ENCODE measurements around the gene AMOTL2. TPM values are rescaled to one million over a fixed set of nuclear protein-coding genes. Genes with fewer than 3 reads are reported as not detected.

The AMOTL2 gene
- total RNA-seq, 1 donor = 0.10 TPM

- no peak overlapping the region for H3K4me3 ChIP-seq (ENCODE audit: low read length)
- H3K27me3 ChIP-seq (ENCODE audit: insufficient read depth, low read length) = peaks cover 30% of the 10 kb centered on the region
- H3K4me1 ChIP-seq (ENCODE audit: insufficient read depth, low read length) = peaks cover 4% of the 10 kb centered on the region
- H3K9me3 ChIP-seq (ENCODE audit: low read depth, low read length) = no peaks in the 10 kb centered on the region
These were observed 58.8 kb downstream of the AMOTL2 start for GRCh38 chr3:134315286-134316106.

GRCh38 chr3:134314588-134315285, 59.5 kb downstream of the AMOTL2 start:
- Histone ChIP-seq H3K4me3 (ENCODE audit: low read length) (no peak overlapping the region), H3K9me3 (ENCODE audit: low read depth, low read length) (no peaks in the 10 kb centered on the region), H3K27me3 (ENCODE audit: insufficient read depth, low read length) (peaks cover 30% of the 10 kb centered on the region), H3K4me1 (ENCODE audit: insufficient read depth, low read length) (peaks cover 4% of the 10 kb centered on the region)

- Histone ChIP-seq H3K4me1 (ENCODE audit: insufficient read depth, low read length) (peaks cover 4% of the 10 kb centered on the region), H3K9me3 (ENCODE audit: low read depth, low read length) (no peaks in the 10 kb centered on the region), H3K27me3 (ENCODE audit: insufficient read depth, low read length) (peaks cover 30% of the 10 kb centered on the region), H3K4me3 (ENCODE audit: low read length) (no peak overlapping the region)
These were observed 60.2 kb downstream of the AMOTL2 start for GRCh38 chr3:134313847-134314587.

GRCh38 chr3:134312873-134313846, 61.1 kb downstream of the AMOTL2 start:
- Histone ChIP-seq H3K4me3 (ENCODE audit: low read length) (no peak overlapping the region), H3K27me3 (ENCODE audit: insufficient read depth, low read length) (peaks cover 30% of the 10 kb centered on the region), H3K4me1 (ENCODE audit: insufficient read depth, low read length) (peaks cover 4% of the 10 kb centered on the region), H3K9me3 (ENCODE audit: low read depth, low read length) (no peaks in the 10 kb centered on the region)

GRCh38 chr3:134312072-134312872, 62.0 kb downstream of the AMOTL2 start:
- Histone ChIP-seq H3K27me3 (ENCODE audit: insufficient read depth, low read length) (peaks cover 33% of the 10 kb centered on the region), H3K4me1 (ENCODE audit: insufficient read depth, low read length) (peaks cover 4% of the 10 kb centered on the region), H3K9me3 (ENCODE audit: low read depth, low read length) (no peaks in the 10 kb centered on the region), H3K4me3 (ENCODE audit: low read length) (no peak overlapping the region)

- peaks cover 35% of the 10 kb centered on the region for H3K27me3 ChIP-seq (ENCODE audit: insufficient read depth, low read length)
- peaks cover 4% of the 10 kb centered on the region for H3K4me1 ChIP-seq (ENCODE audit: insufficient read depth, low read length)
- no peak overlapping the region for H3K4me3 ChIP-seq (ENCODE audit: low read length)
- H3K9me3 ChIP-seq (ENCODE audit: low read depth, low read length) = no peaks in the 10 kb centered on the region
These were observed 62.6 kb downstream of the AMOTL2 start for GRCh38 chr3:134311693-134312071.

GRCh38 chr3:134311265-134311664, 63.0 kb downstream of the AMOTL2 start:
- Histone ChIP-seq H3K4me3 (ENCODE audit: low read length) (no peak overlapping the region), H3K27me3 (ENCODE audit: insufficient read depth, low read length) (peaks cover 35% of the 10 kb centered on the region), H3K9me3 (ENCODE audit: low read depth, low read length) (no peaks in the 10 kb centered on the region), H3K4me1 (ENCODE audit: insufficient read depth, low read length) (peaks cover 4% of the 10 kb centered on the region)

- Histone ChIP-seq H3K4me1 (ENCODE audit: insufficient read depth, low read length) (peaks cover 4% of the 10 kb centered on the region), H3K27me3 (ENCODE audit: insufficient read depth, low read length) (peaks cover 35% of the 10 kb centered on the region), H3K4me3 (ENCODE audit: low read length) (no peak overlapping the region), H3K9me3 (ENCODE audit: low read depth, low read length) (no peaks in the 10 kb centered on the region)
These were observed 64.1 kb downstream of the AMOTL2 start for GRCh38 chr3:134309987-134310700.

- peaks cover under 1% of the 10 kb centered on the region for H3K4me1 ChIP-seq (ENCODE audit: insufficient read depth, low read length)
- no peak overlapping the region for H3K4me3 ChIP-seq (ENCODE audit: low read length)
- peaks cover 20% of the 10 kb centered on the region for H3K27me3 ChIP-seq (ENCODE audit: insufficient read depth, low read length)
- no peaks in the 10 kb centered on the region for H3K9me3 ChIP-seq (ENCODE audit: low read depth, low read length)
These were observed 65.8 kb downstream of the AMOTL2 start for GRCh38 chr3:134308350-134308891.

- Histone ChIP-seq H3K4me3 (ENCODE audit: low read length) (no peak overlapping the region), H3K9me3 (ENCODE audit: low read depth, low read length) (no peaks in the 10 kb centered on the region), H3K4me1 (ENCODE audit: insufficient read depth, low read length) (no peaks in the 10 kb centered on the region), H3K27me3 (ENCODE audit: insufficient read depth, low read length) (peaks cover 14% of the 10 kb centered on the region)
These were observed 66.8 kb downstream of the AMOTL2 start for GRCh38 chr3:134307425-134307824.

GRCh38 chr3:134306320-134306719, 67.9 kb downstream of the AMOTL2 start:
- Histone ChIP-seq H3K4me3 (ENCODE audit: low read length) (no peak overlapping the region), H3K27me3 (ENCODE audit: insufficient read depth, low read length) (peaks cover 5% of the 10 kb centered on the region), H3K9me3 (ENCODE audit: low read depth, low read length) (no peaks in the 10 kb centered on the region), H3K4me1 (ENCODE audit: insufficient read depth, low read length) (no peaks in the 10 kb centered on the region)
